ENCODE data around the gene JAKMIP3. TPM values are rescaled to one million over a fixed set of nuclear protein-coding genes. Genes with fewer than 3 reads are reported as not detected.

Gene JAKMIP3
- total RNA-seq, 1 donor from 2014 or later = 0.64 TPM

- Mint-ChIP-seq H3K4me3 (ENCODE audit: unreplicated experiment) (no peak overlapping the region), H3K27ac (ENCODE audit: unreplicated experiment) (no peak overlapping the region), H3K27me3 (ENCODE audit: unreplicated experiment) (peaks cover 44% of the 10 kb centered on the region), H3K9me3 (ENCODE audit: unreplicated experiment) (no peaks in the 10 kb centered on the region), H3K36me3 (ENCODE audit: unreplicated experiment) (no peaks in the 10 kb centered on the region), H3K4me1 (ENCODE audit: unreplicated experiment) (no peaks in the 10 kb centered on the region)
- TF ChIP-seq CTCF (IDR thresholded peaks at IDR 0.05) = no peak
- no peak for DNase-seq (ENCODE audit: extremely low spot score, unreplicated experiment)
These were observed 21.7 kb upstream of the JAKMIP3 start for GRCh38 chr10:132043861-132044695.

- no peak for TF ChIP-seq CTCF (IDR thresholded peaks at IDR 0.05)
- Mint-ChIP-seq H3K4me1 (ENCODE audit: unreplicated experiment) (no peaks in the 10 kb centered on the region), H3K36me3 (ENCODE audit: unreplicated experiment) (no peaks in the 10 kb centered on the region), H3K4me3 (ENCODE audit: unreplicated experiment) (no peak overlapping the region), H3K9me3 (ENCODE audit: unreplicated experiment) (no peaks in the 10 kb centered on the region), H3K27ac (ENCODE audit: unreplicated experiment) (no peak overlapping the region), H3K27me3 (ENCODE audit: unreplicated experiment) (peaks cover 45% of the 10 kb centered on the region)
- DNase-seq (ENCODE audit: extremely low spot score, unreplicated experiment) = no peak
These were observed 20.9 kb upstream of the JAKMIP3 start for GRCh38 chr10:132044803-132045202.

- peaks cover 46% of the 10 kb centered on the region for H3K27me3 Mint-ChIP-seq (ENCODE audit: unreplicated experiment)
These were observed 20.4 kb upstream of the JAKMIP3 start for GRCh38 chr10:132045324-132045723.

GRCh38 chr10:132047575-132048293 lies 18.0 kb upstream of the JAKMIP3 start:
- Mint-ChIP-seq H3K27me3 (ENCODE audit: unreplicated experiment) (peaks cover 33% of the 10 kb centered on the region), H3K4me3 (ENCODE audit: unreplicated experiment) (no peak overlapping the region), H3K36me3 (ENCODE audit: unreplicated experiment) (no peaks in the 10 kb centered on the region), H3K27ac (ENCODE audit: unreplicated experiment) (no peak overlapping the region), H3K4me1 (ENCODE audit: unreplicated experiment) (no peaks in the 10 kb centered on the region), H3K9me3 (ENCODE audit: unreplicated experiment) (peaks cover 7% of the 10 kb centered on the region)
- no peak for TF ChIP-seq CTCF (IDR thresholded peaks at IDR 0.05)
- no peak for DNase-seq (ENCODE audit: extremely low spot score, unreplicated experiment)

More at GRCh38 chr10:132045324-132045723, 20.4 kb upstream of the JAKMIP3 start:
- H3K36me3 Mint-ChIP-seq (ENCODE audit: unreplicated experiment) = no peaks in the 10 kb centered on the region
- H3K27ac Mint-ChIP-seq (ENCODE audit: unreplicated experiment) = no peak overlapping the region
- H3K4me3 Mint-ChIP-seq (ENCODE audit: unreplicated experiment) = no peak overlapping the region
- no peak for TF ChIP-seq CTCF (IDR thresholded peaks at IDR 0.05)
- no peaks in the 10 kb centered on the region for H3K4me1 Mint-ChIP-seq (ENCODE audit: unreplicated experiment)
- no peak for DNase-seq (ENCODE audit: extremely low spot score, unreplicated experiment)
- H3K9me3 Mint-ChIP-seq (ENCODE audit: unreplicated experiment) = no peaks in the 10 kb centered on the region

GRCh38 chr10:132048294-132048667 lies 17.5 kb upstream of the JAKMIP3 start:
- peaks cover 27% of the 10 kb centered on the region for H3K27me3 Mint-ChIP-seq (ENCODE audit: unreplicated experiment)
- H3K4me3 Mint-ChIP-seq (ENCODE audit: unreplicated experiment) = no peak overlapping the region
- DNase-seq (ENCODE audit: extremely low spot score, unreplicated experiment) = no peak
- TF ChIP-seq CTCF (IDR thresholded peaks at IDR 0.05) = no peak
- H3K27ac Mint-ChIP-seq (ENCODE audit: unreplicated experiment) = no peak overlapping the region
- peaks cover 10% of the 10 kb centered on the region for H3K9me3 Mint-ChIP-seq (ENCODE audit: unreplicated experiment)
- no peaks in the 10 kb centered on the region for H3K36me3 Mint-ChIP-seq (ENCODE audit: unreplicated experiment)
- no peaks in the 10 kb centered on the region for H3K4me1 Mint-ChIP-seq (ENCODE audit: unreplicated experiment)

Measured in osteocyte (in vitro differentiated cells).